ENCODE measurements around the gene EIF2S1.
"Not testable (repeated sequence)": the region's sequence is repeated elsewhere in the genome, so short reads cannot be mapped to it uniquely, and the experiment has no call there.

Gene EIF2S1

GRCh38 chr14:67392123-67392522, 32.0 kb downstream of the EIF2S1 start:
- Histone ChIP-seq H3K36me3 (ENCODE audit: control insufficient read depth in 1 of 2, insufficient read depth in 2 of 2, low read length in 2 of 2) (peaks cover 38 to 89% of the 10 kb centered on the region in 2 donors), H3K9ac (ENCODE audit: low read depth in 1 of 2, low read length in 2 of 2) (no peak overlapping the region), H3K4me3 (ENCODE audit: low read depth in 1 of 2, low read length in 2 of 2) (no peak overlapping the region), H3K27ac (ENCODE audit: low read depth, low read length) (no peak overlapping the region), H3K27me3 (ENCODE audit: control insufficient read depth in 1 of 2, insufficient read depth in 2 of 2, low read length in 2 of 2) (no peaks in the 10 kb centered on the region), H3K4me1 (ENCODE audit: control insufficient read depth in 1 of 2, insufficient read depth in 2 of 2, low read length in 2 of 2) (no peaks in the 10 kb centered on the region), H3K9me3 (ENCODE audit: control insufficient read depth in 1 of 2, low read length in 2 of 2) (no peaks in the 10 kb centered on the region)

GRCh38 chr14:67392800-67393199, 32.7 kb downstream of the EIF2S1 start:
- no peak overlapping the region for H3K4me3 ChIP-seq (ENCODE audit: low read depth in 1 of 2, low read length in 2 of 2)
- no peak overlapping the region for H3K27ac ChIP-seq (ENCODE audit: low read depth, low read length)
- no peaks in the 10 kb centered on the region for H3K9me3 ChIP-seq (ENCODE audit: control insufficient read depth in 1 of 2, low read length in 2 of 2)
- no peaks in the 10 kb centered on the region for H3K27me3 ChIP-seq (ENCODE audit: control insufficient read depth in 1 of 2, insufficient read depth in 2 of 2, low read length in 2 of 2)
- H3K36me3 ChIP-seq (ENCODE audit: control insufficient read depth in 1 of 2, insufficient read depth in 2 of 2, low read length in 2 of 2) = peaks cover 33 to 90% of the 10 kb centered on the region in 2 donors
- H3K4me1 ChIP-seq (ENCODE audit: control insufficient read depth in 1 of 2, insufficient read depth in 2 of 2, low read length in 2 of 2) = no peaks in the 10 kb centered on the region
- H3K9ac ChIP-seq (ENCODE audit: low read depth in 1 of 2, low read length in 2 of 2) = no peak overlapping the region

GRCh38 chr14:67393689-67394088, 33.6 kb downstream of the EIF2S1 start:
- Histone ChIP-seq H3K36me3 (ENCODE audit: control insufficient read depth in 1 of 2, insufficient read depth in 2 of 2, low read length in 2 of 2) (peaks cover 27 to 83% of the 10 kb centered on the region in 2 donors), H3K9ac (ENCODE audit: low read depth in 1 of 2, low read length in 2 of 2) (no peak overlapping the region), H3K4me1 (ENCODE audit: control insufficient read depth in 1 of 2, insufficient read depth in 2 of 2, low read length in 2 of 2) (no peaks in the 10 kb centered on the region), H3K4me3 (ENCODE audit: low read depth in 1 of 2, low read length in 2 of 2) (no peak overlapping the region), H3K9me3 (ENCODE audit: control insufficient read depth in 1 of 2, low read length in 2 of 2) (no peaks in the 10 kb centered on the region), H3K27me3 (ENCODE audit: control insufficient read depth in 1 of 2, insufficient read depth in 2 of 2, low read length in 2 of 2) (no peaks in the 10 kb centered on the region), H3K27ac (ENCODE audit: low read depth, low read length) (no peak overlapping the region)

GRCh38 chr14:67395086-67395875, 35.2 kb downstream of the EIF2S1 start:
- Histone ChIP-seq H3K27me3 (ENCODE audit: control insufficient read depth in 1 of 2, insufficient read depth in 2 of 2, low read length in 2 of 2) (no peaks in the 10 kb centered on the region), H3K9ac (ENCODE audit: low read depth in 1 of 2, low read length in 2 of 2) (no peak overlapping the region)

GRCh38 chr14:67395876-67396189, 35.7 kb downstream of the EIF2S1 start:
- no peak overlapping the region for H3K4me3 ChIP-seq (ENCODE audit: low read depth in 1 of 2, low read length in 2 of 2)
- peaks cover 4 to 8% of the 10 kb centered on the region in 2 donors for H3K4me1 ChIP-seq (ENCODE audit: control insufficient read depth in 1 of 2, insufficient read depth in 2 of 2, low read length in 2 of 2)
- H3K27ac ChIP-seq (ENCODE audit: low read depth, low read length) = no peak overlapping the region
- H3K9ac ChIP-seq (ENCODE audit: low read depth in 1 of 2, low read length in 2 of 2) = no peak overlapping the region
- no peaks in the 10 kb centered on the region for H3K9me3 ChIP-seq (ENCODE audit: control insufficient read depth in 1 of 2, low read length in 2 of 2)
- H3K27me3 ChIP-seq (ENCODE audit: control insufficient read depth in 1 of 2, insufficient read depth in 2 of 2, low read length in 2 of 2) = no peaks in the 10 kb centered on the region
- H3K36me3 ChIP-seq (ENCODE audit: control insufficient read depth in 1 of 2, insufficient read depth in 2 of 2, low read length in 2 of 2) = peaks cover 20 to 64% of the 10 kb centered on the region in 2 donors

More at GRCh38 chr14:67395086-67395875, 35.2 kb downstream of the EIF2S1 start:
- Histone ChIP-seq H3K4me1 (ENCODE audit: control insufficient read depth in 1 of 2, insufficient read depth in 2 of 2, low read length in 2 of 2) (peaks cover 4 to 7% of the 10 kb centered on the region in 2 donors), H3K36me3 (ENCODE audit: control insufficient read depth in 1 of 2, insufficient read depth in 2 of 2, low read length in 2 of 2) (peaks cover 24 to 69% of the 10 kb centered on the region in 2 donors), H3K9me3 (ENCODE audit: control insufficient read depth in 1 of 2, low read length in 2 of 2) (no peaks in the 10 kb centered on the region), H3K4me3 (ENCODE audit: low read depth in 1 of 2, low read length in 2 of 2) (no peak overlapping the region), H3K27ac (ENCODE audit: low read depth, low read length) (no peak overlapping the region)

DNA sequence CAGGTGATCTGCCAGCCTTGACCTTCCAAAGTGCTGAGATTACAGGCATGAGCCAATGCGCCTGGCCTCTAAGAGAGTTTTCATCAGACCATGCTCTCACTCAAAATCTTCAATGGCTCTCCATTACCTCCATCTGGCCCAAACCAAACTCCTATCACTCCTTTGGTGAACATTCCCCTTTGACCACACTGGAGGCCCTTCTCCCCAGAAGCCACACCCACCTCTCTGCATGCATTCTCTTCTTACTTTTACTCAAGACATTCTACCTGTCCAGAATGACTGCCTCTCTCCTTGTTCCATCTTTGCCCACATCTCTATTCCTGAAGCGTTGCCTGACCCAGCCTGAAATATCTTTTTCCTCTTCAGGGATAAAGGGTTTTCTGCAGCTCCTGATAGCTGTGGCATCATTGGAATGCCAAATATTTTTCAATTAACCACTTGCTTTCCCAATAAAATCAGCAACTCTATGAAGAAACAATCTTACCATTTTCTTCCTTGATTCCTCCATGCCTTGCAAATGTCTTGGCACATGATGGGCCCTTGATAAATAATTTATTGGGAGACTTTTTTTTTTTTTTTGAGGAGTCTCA, 36.3 kb downstream of the EIF2S1 start:
- H3K9ac ChIP-seq (ENCODE audit: low read depth in 1 of 2, low read length in 2 of 2) = no peak overlapping the region
- no peak overlapping the region for H3K27ac ChIP-seq (ENCODE audit: low read depth, low read length)
- H3K27me3 ChIP-seq (ENCODE audit: control insufficient read depth in 1 of 2, insufficient read depth in 2 of 2, low read length in 2 of 2) = no peaks in the 10 kb centered on the region

DNA sequence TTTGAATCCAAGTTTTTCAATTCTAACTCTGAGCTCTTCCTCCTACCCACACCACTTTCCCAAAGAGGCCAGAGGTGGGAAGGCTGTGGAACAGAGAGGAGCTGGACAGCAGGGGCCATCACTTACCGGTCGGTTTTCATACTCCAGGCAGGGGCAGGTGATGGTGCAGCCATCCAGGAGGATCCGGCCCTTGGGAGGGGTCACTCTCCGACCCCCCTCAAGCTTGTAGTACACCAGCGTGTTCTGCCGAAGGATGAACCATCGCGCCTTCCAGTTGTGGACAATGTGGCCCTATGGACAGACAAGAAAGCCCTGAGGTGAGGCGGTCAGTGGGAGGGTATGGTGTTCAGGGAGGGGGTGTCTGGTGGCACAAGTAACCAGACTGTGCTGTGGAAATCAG, 37.4 kb downstream of the EIF2S1 start:
- H3K9me3 ChIP-seq (ENCODE audit: control insufficient read depth in 1 of 2, low read length in 2 of 2) = no peaks in the 10 kb centered on the region
- H3K4me3 ChIP-seq (ENCODE audit: low read depth in 1 of 2, low read length in 2 of 2) = no peak overlapping the region
- H3K27ac ChIP-seq (ENCODE audit: low read depth, low read length) = no peak overlapping the region
- H3K4me1 ChIP-seq (ENCODE audit: control insufficient read depth in 1 of 2, insufficient read depth in 2 of 2, low read length in 2 of 2) = peaks cover 4 to 8% of the 10 kb centered on the region in 2 donors
- no peaks in the 10 kb centered on the region for H3K27me3 ChIP-seq (ENCODE audit: control insufficient read depth in 1 of 2, insufficient read depth in 2 of 2, low read length in 2 of 2)
- no peak overlapping the region for H3K9ac ChIP-seq (ENCODE audit: low read depth in 1 of 2, low read length in 2 of 2)
- peaks cover 12 to 47% of the 10 kb centered on the region in 2 donors for H3K36me3 ChIP-seq (ENCODE audit: control insufficient read depth in 1 of 2, insufficient read depth in 2 of 2, low read length in 2 of 2)

More for the DNA sequence above, 36.3 kb downstream of the EIF2S1 start:
- Histone ChIP-seq H3K4me3 (ENCODE audit: low read depth in 1 of 2, low read length in 2 of 2) (no peak overlapping the region), H3K9me3 (ENCODE audit: control insufficient read depth in 1 of 2, low read length in 2 of 2) (no peaks in the 10 kb centered on the region), H3K36me3 (ENCODE audit: control insufficient read depth in 1 of 2, insufficient read depth in 2 of 2, low read length in 2 of 2) (peaks cover 14 to 57% of the 10 kb centered on the region in 2 donors), H3K4me1 (ENCODE audit: control insufficient read depth in 1 of 2, insufficient read depth in 2 of 2, low read length in 2 of 2) (peaks cover 4 to 8% of the 10 kb centered on the region in 2 donors)

DNA sequence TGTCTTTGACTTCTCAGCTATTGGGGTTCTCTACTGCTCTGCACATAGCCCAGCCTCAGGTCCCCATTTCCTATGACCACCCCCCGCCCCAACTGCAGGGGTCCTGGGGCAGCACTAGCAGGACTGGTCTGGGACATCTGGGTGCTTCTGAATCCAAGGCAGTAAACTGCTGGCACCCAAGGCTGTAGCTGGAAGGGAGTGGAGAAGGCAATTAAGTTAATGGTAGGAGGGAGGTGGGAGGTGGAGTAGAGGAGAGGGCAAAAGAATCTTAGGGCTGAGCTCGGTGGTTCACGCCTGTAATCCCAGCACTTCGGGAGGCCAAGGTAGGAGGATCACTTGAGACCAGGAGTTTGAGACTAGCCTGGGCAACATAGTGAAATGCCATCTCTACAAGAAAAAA, 40.3 kb downstream of the EIF2S1 start:
- H3K9me3 ChIP-seq (ENCODE audit: control insufficient read depth in 1 of 2, low read length in 2 of 2) = no peaks in the 10 kb centered on the region

DNA sequence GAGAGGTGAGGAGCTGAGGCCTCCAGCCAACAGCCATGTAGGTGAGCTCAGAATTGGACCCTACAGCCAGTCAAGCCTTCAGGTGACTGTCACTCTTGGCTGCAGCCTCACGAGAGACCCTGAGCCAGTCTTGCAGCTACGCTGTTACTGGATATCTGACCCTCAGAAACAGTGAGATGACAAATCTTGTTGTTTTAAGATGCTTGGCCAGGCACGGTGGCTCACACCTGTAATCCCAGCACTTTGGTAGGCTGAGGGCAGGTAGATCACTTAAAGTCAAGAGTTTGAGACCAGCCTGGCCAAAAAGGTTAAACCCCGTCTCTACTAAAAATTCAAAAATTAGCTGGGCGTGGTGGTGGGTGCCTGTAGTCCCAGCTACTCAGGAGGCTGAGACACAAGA, 45.6 kb downstream of the EIF2S1 start:
- H3K27ac ChIP-seq (ENCODE audit: low read depth, low read length) = no peak overlapping the region
- no peak overlapping the region for H3K9ac ChIP-seq (ENCODE audit: low read depth in 1 of 2, low read length in 2 of 2)
- H3K9me3 ChIP-seq (ENCODE audit: control insufficient read depth in 1 of 2, low read length in 2 of 2) = no peaks in the 10 kb centered on the region
- H3K36me3 ChIP-seq (ENCODE audit: control insufficient read depth in 1 of 2, insufficient read depth in 2 of 2, low read length in 2 of 2) = peaks cover 0 to 3% of the 10 kb centered on the region in 2 donors
- H3K4me1 ChIP-seq (ENCODE audit: control insufficient read depth in 1 of 2, insufficient read depth in 2 of 2, low read length in 2 of 2) = peaks cover 6 to 10% of the 10 kb centered on the region in 2 donors
- no peaks in the 10 kb centered on the region for H3K27me3 ChIP-seq (ENCODE audit: control insufficient read depth in 1 of 2, insufficient read depth in 2 of 2, low read length in 2 of 2)
- no peak overlapping the region for H3K4me3 ChIP-seq (ENCODE audit: low read depth in 1 of 2, low read length in 2 of 2)

More for the DNA sequence above, 40.3 kb downstream of the EIF2S1 start:
- H3K27me3 ChIP-seq (ENCODE audit: control insufficient read depth in 1 of 2, insufficient read depth in 2 of 2, low read length in 2 of 2) = no peaks in the 10 kb centered on the region
- no peak overlapping the region for H3K4me3 ChIP-seq (ENCODE audit: low read depth in 1 of 2, low read length in 2 of 2)
- peaks cover 4 to 8% of the 10 kb centered on the region in 2 donors for H3K4me1 ChIP-seq (ENCODE audit: control insufficient read depth in 1 of 2, insufficient read depth in 2 of 2, low read length in 2 of 2)
- H3K27ac ChIP-seq (ENCODE audit: low read depth, low read length) = no peak overlapping the region
- no peak overlapping the region for H3K9ac ChIP-seq (ENCODE audit: low read depth in 1 of 2, low read length in 2 of 2)
- peaks cover under 1 to 23% of the 10 kb centered on the region in 2 donors for H3K36me3 ChIP-seq (ENCODE audit: control insufficient read depth in 1 of 2, insufficient read depth in 2 of 2, low read length in 2 of 2)

- not testable (repeated sequence) for H3K27me3 ChIP-seq (ENCODE audit: control insufficient read depth in 1 of 2, insufficient read depth in 2 of 2, low read length in 2 of 2)
- peaks cover 6 to 21% of the 10 kb centered on the region in 2 donors for H3K4me1 ChIP-seq (ENCODE audit: control insufficient read depth in 1 of 2, insufficient read depth in 2 of 2, low read length in 2 of 2)
Observed at GRCh38 chr14:67408122-67408801, 48.1 kb downstream of the EIF2S1 start.

More at GRCh38 chr14:67408122-67408801, 48.1 kb downstream of the EIF2S1 start:
- not testable (repeated sequence) for H3K9me3 ChIP-seq (ENCODE audit: control insufficient read depth in 1 of 2, low read length in 2 of 2); H3K4me3 ChIP-seq (ENCODE audit: low read depth in 1 of 2, low read length in 2 of 2); H3K27ac ChIP-seq (ENCODE audit: low read depth, low read length); H3K9ac ChIP-seq (ENCODE audit: low read depth in 1 of 2, low read length in 2 of 2); H3K36me3 ChIP-seq (ENCODE audit: control insufficient read depth in 1 of 2, insufficient read depth in 2 of 2, low read length in 2 of 2)

Data from duodenal mucosa (tissue), 2 donors.